GM18508 (cell line): ENCODE results near the gene DNAJC5.

ENCODE experiments used
- ATAC-seq: cut with Tn5 transposase; IDR thresholded peaks from one replicate; pipeline ENCODE4 v1.9.1; 2021; ENCODE audit warnings: moderate number of reproducible peaks; ENCODE audit not compliant: insufficient read depth, unreplicated experiment

Gene DNAJC5

DNA sequence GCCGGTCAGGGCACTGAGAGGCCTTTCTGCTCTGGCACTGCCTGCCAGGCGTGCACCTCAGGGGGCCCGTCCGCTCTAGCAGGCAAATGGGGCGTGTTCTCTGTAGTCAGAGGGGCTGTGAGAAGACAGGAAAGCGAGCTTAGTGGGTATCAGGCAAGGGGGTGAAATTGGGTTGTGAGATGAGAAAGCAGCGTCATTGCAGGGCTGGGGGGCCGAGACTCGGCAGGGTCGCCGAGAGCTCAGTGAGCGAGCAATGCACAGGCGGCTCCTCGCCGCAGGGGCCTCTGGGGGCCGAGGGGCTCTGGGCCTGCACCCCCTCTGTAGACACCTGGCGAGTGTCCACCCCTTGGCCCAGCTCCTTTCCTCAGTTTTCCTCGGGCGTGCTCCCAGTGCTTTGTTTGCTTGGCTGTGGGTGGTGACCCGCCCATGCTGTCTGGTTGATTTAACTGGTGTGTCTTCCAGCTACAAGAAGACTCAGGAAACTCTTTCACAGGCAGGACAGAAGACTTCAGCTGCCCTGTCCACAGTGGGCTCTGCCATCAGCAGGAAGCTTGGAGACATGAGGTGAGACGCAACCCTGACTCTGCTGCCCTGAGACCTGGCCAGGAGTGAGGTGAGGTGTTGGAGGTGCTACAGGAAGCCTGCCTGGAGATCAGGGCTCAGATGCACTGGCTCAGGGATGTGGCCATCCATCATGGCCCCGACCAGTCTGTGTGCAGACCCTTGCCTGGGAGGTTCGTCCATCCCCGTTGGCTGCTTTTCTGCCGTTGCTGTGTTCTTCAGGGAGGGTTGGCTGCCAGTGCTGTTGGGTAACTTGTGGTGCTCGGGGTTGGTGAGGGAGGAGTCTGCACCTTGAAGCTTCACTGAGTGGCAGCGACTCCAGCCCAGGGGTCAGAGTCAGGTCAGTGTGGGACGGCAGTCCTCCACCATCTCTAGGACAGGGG lies 12.4 kb upstream of the DNAJC5 start:
- ATAC-seq = no peak

DNA sequence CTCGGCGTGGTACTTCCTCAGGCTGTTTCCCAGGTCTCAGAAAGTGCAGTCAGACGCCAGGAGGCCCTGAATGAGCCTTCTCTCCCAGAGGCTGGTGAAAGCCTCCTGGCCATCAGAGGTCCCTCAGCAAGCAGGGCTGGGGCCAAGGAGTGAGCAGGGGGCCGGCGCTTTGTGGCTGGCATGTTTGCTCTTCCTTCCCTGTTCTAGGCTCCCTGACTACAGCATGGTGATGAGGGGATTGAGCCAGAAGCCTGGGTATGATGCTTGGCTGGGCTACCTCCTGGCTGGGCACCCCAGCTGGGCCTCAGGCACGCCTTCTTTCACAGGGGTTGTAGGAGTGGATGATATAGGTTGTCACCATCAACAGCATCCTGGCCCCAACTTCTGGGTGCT lies 11.7 kb upstream of the DNAJC5 start:
- ATAC-seq = no peak

DNA sequence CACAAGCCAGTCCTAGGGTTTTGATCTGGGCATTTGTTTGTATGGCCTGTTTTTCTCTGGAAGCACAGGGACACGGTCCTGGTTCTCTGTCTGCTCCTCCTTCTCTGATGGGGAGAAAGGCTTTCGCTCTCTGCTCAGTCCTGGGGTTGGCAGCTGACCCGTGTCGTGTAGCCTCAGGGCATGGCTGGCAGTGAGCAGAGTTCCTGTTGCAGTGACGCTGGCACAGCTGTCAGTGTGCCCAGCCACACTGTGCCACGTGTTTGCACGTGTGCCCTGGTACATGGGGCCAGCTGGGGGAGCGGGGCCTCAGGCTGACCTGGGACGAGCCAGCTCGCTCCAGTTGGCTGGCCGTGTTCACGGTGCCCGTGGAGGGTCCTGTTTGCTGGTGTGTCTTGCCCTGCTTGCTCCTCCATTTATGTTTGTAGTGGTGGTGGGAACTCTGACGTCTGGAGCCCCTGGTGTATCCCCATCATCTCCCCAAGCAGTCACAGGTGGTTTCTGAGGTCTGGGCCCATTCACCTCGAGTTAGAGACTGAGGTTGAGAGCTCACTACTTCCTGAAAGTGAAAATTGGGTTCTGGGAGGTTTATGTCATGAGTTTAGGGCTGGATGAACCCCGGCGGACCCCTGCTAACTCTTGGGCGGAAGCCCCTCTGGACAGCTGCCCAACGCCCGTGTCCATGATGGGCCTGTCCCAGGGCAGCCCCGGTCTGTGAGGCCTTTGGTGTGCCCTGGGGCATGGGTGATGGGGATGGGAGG lies 10.2 kb upstream of the DNAJC5 start:
- no peak for ATAC-seq

DNA sequence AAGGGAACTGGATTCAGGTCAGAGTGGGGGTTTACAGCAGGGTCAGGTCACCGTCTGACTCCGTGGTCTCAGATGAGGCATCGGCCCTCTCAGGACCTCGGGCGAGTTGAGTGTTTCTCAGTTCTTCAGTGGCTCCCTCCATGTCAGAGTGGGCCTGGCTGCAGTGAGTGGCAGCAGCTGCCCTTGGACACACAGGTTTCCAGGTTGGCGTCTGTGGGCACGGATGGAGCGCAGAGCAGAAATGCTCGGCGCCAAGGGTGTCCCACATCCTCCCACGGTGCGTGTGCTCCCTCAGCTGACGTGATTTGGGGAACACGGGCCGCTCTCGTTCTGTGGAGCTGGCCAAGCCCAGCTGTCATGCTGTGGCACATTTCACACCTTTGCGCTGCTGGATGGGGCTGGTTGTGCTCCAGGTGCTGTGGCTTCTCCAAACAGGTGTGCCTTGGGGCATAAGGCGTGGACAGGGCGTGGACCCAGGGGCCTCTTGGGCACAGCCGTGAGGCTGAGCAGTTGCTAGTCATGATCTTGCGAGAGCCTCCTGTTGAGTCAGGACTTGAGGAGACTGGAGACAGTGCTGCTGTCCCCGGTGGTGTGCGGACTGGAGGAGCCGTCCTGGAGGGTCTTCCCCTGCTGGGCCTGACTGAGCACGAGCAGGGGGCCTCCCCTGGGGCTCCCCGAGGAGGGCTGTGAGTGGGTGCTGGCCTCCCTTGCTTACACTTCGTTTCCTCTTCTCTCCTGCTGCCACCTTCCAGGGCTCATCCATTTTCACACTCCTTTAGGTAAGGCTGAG lies 9.5 kb upstream of the DNAJC5 start:
- no peak for ATAC-seq

DNA sequence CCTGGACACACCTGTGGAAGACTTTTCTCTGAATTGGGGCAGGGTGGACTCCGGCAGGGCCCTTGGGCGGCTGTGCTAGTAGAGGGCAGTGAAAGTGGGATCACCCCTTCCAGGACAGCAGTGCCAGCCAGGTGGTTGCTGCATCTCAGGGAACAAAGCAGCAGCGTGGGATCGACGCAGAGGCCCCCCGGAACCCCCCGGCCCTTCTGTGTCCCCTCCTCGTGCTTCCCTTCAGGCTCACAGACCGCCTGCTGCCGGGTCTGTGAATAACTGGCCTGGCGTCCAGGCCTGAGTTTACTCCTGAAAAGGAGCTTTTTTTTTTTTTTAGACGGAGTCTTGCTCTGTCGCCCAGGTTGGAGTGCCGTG lies 8.9 kb upstream of the DNAJC5 start:
- no peak for ATAC-seq

DNA sequence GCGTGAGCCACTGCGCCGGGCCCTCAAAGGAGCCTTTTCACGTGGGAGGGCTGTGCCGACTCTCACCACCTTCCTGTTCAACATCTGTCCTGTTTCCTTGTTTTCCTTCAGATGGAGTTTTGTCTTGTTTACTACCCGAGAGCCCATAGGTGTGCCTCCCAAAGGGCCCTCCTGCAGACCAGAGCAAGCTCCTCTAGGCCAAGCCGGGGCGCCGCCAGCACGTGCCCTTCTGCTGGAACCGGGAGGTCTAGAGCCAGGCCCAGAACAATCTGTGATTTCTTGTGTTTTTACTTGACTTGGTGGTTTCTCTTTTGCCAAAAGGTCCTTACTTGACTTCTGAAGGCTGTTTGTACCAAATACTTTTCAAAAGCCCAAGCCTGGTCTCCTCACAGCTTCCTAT lies 8.0 kb upstream of the DNAJC5 start:
- no peak for ATAC-seq

DNA sequence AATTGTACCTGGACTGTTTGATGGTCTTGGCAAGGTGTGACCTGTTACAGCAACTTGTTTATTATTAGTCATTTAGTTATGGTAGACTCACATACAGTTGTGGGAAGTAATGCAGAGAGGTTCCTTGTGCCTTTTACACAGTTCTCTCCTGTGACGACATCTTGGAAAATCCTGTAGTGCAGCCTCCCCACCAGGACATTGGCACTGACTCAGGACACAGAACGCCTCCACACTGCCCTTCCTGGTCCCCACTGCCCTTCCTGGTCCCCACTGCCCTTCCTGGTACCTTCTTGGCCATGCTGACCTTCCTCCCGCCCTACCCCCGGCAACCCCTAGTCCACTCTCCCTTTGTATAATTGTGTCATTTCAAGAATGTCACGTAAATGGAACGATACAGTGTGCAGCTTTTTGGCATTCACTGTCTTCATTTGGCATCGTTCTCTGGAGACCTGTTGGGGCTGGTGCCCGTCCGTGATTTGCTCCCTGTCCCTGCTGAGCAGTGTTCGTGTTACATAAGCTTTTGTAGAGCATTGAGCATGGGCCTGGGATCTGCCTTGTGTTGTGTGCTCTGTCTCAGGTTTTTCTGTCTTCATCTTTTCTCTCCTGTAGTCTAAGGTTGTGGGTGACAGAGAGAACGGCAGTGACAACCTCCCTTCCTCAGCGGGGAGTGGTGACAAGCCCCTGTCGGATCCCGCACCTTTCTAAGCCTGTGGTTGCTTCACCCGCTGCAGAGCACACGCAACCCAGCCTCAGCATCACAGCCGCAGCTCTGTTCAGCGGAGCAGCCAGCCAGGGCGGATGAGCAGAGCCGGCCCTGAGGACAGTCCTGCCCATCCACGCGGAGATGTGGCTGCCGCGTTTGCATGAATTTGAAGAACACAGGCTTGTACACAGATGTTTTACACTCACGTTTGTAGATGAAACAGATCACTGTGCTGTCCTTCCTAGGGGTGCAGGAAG lies 5.4 kb upstream of the DNAJC5 start:
- no peak for ATAC-seq

DNA sequence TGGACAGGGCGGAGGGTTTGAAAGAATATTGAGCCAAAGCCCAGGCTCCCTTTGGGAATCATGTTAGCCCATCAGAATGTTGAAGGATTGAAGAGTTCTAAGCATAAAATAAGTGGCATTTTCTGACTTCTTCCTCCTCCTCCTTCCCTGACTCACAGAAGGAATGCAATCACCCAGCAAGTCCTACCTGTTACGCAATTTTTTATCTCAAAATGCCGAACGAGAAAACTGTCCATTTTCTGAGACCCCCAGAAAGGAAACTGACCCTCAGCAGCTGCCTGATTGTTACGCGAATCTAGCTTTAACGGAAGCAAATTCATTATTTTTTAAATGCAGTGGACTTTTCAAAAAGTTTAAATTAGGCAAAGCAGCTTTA lies 4.7 kb upstream of the DNAJC5 start:
- no peak for ATAC-seq

DNA sequence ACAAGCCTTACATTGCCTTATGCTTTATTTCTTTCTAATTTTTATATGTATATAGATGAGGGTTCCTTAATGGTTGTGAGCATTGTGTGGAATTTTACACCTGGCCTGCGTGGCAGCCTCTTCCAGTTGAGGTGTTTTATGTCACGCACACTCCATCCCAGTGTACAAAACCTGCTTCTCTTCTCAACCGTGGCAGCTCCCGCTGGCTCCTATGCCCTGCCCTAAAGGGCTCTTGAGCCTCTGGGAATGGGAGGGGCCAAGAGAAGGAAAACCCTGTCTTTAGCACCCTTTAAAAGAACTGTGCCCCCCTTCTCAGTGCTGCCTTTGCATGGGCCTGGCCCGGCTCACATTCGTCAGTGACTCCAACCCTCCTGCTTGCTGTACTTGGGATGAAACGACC lies 4.3 kb upstream of the DNAJC5 start:
- ATAC-seq = no peak

DNA sequence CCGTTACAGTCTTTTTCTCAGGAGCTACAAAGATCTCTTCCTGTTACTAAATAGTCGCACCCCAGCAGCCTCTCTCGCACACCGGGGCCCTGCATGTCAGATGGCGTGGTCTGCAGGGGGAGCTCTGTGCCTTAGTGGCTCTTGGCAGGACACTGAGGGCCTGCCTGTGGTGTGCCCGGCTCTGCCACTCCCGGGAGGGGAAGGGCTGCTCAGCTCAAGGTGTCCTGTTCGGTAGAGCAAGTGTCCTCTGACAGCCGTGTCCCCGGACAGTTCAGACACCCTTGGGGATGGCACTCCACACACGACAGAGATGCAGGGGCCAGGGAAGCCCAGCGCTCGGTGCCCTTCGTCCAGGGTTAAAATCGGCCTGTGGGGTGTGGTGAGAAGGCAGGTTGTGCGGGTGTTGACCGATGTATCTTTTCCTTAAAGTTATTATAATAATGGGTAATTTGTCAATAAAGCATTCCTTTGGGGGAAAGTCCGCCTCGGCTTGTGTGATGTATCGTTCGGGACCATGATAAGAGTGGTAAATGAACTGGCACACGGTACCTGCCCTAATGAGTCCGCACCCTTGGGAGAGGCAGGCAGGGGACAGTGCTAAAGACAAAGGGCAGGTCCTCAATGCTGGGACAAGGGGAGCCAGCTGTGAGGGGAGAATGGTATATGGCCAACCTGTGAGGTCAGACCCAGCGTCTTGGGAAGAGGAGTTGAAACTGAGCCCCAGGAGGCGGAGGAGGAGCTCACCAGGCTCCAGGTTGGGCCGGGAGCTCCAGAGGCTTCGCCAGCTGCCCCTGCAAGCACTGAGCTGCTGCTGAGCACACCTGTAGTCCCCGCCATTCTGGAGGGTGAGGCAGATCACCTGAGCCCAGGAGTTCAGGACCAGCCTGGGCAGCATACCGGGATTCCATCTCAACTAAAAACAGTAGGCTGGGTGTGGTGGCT lies 3.6 kb upstream of the DNAJC5 start:
- no peak for ATAC-seq

DNA sequence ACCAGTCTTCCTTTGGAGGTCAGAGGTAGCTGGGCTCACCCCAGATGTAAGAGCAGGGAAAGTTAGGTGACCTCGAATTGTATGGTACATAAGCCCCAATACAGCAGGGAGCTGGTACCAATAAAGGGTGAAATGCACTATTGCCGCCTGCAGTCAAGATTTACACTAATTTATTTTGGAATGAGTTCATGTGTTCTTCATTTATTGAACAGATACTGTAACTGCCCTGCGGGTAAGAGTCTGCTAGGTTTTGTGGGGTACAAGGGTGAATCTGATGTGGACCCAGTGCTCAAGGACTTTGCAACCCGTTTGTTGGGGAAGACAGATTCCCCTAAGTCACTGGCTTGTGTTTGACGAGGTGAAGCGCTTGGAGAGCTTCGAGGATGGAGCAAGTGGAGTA lies 2.5 kb upstream of the DNAJC5 start:
- ATAC-seq = no peak

DNA sequence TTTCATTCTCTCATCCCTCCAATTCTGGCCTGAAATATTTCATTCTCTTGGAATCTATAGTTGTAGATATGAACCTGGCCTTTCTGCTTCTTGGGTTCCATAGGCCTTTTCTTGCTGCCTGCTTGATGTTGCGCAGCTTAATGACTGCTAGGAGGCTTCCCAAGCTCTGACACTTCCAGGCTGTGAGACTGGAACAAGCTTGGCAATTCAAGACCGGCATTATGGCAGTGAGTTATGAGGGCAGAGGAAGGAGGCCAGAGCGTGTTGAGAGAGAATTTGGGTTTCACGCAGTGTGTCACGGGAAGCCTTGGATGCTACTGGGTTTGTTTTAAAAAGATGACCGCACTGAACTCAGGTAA lies 948 bp upstream of the DNAJC5 start:
- ATAC-seq = no peak

DNA sequence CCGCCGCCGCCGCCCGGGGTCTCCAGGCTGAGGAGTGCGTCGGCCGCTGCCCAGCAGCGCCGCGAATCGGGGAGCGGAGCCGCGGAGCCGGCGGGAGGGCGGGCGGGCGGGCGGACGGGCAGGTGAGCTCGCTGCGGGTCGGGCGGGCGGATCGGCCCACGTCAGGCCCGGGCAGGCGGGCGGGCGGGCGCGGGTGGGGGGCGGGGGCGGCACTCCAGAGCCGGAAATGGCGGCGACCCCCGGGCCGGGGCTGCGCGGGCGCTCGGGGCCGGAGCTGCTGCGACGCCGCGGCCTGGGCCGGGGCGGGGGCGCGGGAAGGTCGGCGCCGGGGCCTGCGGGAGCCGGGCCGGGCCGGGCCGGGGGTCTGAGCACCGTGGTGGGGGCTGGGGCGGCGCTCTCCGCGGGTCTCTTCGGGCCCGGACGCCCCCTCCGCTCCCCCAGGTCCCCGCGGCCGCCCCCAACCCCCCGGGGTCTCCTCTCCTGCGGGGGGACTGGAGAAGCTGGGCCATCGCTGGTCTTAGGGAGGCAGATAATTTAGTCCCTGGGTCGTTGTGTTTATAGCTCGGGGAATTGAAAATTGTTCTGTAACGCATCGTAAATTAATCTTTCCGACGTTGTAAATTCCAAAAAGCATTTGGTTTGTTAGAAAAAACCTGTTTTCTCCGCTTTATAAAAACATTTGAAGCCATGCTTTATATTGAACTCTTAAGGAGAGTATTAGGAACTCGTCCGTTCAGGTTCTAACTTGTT lies 451 bp downstream of the DNAJC5 start:
- no peak for ATAC-seq

DNA sequence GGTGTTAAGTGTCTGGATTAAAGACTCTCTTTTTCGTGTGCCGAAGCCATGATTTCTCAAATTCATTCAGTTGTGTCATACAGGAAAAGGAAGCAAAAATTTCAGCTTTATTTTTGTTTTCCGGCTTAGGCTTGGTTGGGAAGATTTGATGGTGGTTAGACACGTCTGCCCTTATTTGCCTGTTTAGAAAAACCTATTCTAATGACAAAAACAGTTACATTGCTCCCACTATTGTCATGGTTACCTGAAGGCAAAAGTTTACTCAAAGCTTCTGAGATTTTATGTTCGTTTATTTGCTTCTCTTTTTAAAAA lies 982 bp downstream of the DNAJC5 start:
- ATAC-seq = no peak

DNA sequence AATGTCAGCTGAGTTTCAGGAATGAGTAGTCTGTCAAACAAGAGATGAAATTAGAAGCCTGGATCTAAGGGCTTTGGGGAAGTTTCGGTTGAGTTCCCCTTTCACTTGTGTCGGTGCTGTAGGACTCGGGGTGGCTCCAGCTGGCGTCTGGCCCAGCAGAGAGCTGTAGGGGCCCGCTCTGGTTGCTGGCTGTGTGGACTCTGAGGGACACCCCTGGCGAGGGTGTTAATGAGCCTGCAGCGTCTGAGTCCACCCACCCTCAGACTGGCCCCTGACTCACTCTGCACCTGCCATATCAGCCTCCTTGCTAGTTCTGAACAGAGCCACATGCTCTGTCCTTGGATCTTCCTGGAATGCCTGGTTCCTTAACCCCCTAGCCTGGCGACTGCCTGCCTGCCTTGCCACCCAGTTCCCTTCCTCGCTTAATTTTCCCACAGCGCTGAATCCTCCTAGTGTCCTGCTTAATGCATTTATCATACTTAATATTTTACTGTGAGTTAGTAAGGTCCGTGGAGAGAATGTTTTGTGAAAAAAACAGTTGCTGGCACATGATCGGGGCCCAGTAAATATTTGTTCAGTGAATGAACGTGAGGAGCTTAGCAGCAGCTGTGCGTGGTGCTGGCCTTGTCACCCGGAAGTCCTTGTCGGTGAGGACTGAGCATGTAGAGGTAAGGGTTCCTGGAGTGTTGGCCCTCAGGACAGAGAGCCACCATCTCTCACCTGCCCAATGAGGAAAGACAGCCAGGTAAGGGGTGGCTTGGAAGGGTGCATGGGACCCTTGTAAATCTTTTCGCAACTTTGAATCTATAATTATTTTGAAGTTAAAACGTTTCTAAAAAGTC lies 1.6 kb downstream of the DNAJC5 start:
- ATAC-seq = no peak

DNA sequence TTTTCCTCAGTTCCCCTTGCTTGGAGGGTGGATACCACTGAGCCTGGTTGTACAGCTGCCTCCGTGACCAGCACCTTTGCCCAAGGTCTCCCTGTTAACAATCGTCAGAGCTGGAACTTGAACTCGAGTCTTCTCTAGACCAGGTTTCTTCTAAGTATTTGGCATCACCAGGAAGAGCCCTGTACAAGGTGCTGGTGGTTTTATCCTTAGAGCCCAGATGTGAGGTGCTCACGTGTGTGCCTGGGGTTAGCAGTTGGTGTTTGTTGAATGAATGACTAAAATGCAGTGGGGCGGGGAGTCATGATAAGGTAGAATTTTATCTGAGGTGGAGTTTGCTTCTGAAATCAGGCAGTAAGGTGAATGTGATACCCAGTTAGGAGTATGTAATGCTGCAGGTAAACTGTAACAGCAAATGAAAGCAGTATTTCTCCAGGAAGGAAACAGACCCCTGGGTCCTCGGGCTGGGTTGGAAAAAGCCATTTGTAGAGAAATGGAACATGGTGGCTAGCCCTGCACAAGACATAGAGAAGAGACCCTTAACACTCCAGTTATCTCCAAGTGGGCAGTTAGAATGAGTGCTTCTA lies 3.1 kb downstream of the DNAJC5 start:
- ATAC-seq = no peak

DNA sequence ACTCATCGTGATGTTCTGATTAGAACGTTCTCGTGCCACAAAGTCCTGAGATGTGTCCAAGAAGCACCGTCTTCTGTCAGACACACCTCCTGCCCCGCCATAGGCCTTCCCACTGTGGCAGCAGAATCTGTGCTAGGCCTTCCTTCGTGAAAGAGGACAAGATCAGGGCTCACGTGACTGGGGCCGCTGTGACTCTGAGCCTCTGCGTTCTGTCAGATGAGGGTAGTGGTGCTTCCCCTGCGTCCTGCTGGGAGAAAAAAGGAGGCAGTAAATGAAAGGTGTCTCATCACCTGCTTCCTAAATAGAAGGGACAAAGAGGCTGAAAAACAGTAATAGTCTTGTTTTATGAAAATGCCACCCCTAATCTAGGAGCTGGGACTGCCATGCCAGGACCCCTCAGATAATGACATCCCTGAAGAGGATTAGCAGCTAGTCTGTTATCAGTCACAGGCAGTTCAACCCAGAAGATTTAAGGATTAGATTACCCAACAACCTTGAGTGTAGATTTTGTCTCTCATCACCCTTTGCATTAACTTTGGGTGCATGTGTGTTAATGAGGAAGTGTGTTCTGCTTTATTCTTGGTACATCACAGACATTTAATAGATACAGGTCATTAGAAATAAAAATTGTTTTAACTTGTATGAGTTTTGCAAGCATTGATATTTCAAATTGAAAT lies 4.1 kb downstream of the DNAJC5 start:
- ATAC-seq = no peak
